SHP77 (cell line): Measurements from ENCODE around the gene BIVM.

ENCODE experiments used
- DNase-seq, 2 experiments: peaks; one replicate each; lab custom pipeline; 2025; lab: John Stamatoyannopoulos, UW

The BIVM gene

DNA sequence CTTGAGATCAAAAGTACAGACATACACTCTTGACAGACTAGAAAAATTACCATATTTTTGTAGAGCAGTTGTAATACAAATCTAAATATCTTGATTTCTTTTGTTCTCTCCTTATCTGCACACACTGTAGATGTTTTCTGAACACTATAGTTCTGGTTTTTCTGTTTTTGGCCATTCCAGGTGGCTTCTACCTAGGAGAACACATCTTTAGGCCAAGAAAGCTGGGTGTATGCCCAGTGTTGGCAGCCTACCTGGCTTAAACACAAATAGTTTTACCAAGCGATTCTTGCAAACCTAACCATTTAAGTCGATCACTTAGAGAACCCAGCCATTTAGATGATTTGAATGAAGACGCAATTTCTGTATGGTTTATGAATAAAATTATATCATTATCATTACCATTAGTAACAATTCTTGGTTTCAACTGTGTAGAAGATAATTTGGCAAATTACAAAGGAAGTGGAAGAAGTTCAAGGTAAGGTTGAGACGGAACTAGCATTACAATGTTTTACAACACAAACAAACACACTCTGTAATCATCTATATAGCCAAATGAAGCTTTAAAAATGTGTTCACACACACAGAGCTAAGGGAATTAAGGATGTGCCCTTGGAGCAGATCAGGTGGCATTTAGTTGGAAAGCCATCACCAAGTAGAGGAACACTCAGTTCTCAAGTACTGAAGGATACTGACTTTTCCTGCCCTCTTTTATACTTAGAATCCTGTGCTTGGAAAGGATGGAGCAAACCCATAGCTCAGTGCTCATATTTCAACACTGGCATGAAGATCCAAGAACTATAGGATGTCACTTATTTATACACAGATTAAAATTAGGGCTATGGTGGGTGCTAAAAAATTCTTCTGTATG, 83.1 kb downstream of the BIVM start:
- DNase-seq = no peak
